GM12891 (cell line): ENCODE results near the gene CACNA1S.

ENCODE experiments used
- POLR2A ChIP-seq: IDR thresholded peaks from 2 replicates; pipeline ENCODE4 v1.6.1; 2011; ENCODE audit warnings: low read depth, low read length, control low read depth
- POLR2AphosphoS5 ChIP-seq: IDR thresholded peaks from 2 replicates; pipeline ENCODE4 v1.6.1; 2011; ENCODE audit warnings: low read depth, low read length, control low read depth
- SPI1 ChIP-seq: IDR thresholded peaks from 2 replicates; pipeline ENCODE4 v1.6.1; 2011; ENCODE audit warnings: low read depth, low read length, control low read depth
- TAF1 ChIP-seq: IDR thresholded peaks from 2 replicates; pipeline ENCODE4 v1.6.1; 2011; ENCODE audit warnings: low read depth, low read length, control low read depth

- TF ChIP-seq TAF1, result no peak
- no peak for TF ChIP-seq POLR2AphosphoS5
- no peak for TF ChIP-seq POLR2A
- no peak for TF ChIP-seq SPI1
Observed at GRCh38 chr1:201116091-201116490, 3.9 kb upstream of the CACNA1S start.
